Activated CD4-positive, alpha-beta T cell treated with anti-CD3 and anti-CD28 coated beads, Interleukin-2, amount 10 ng/mL, durations not matched to agents 24 days and 14 days (primary cell): Measurements from ENCODE around the gene DCDC2. TPM values are rescaled to one million over a fixed set of nuclear protein-coding genes. Genes with fewer than 3 reads are reported as not detected.
"Not testable (repeated sequence)": the region's sequence is repeated elsewhere in the genome, so short reads cannot be mapped to it uniquely, and the experiment has no call there.

Experiments
- DNase-seq: peaks from one replicate; pipeline ENCODE4 v3.0.0; 2022
- H3K27ac Mint-ChIP-seq: one replicate; pipeline ENCODE4 v1.8.0; 2022; ENCODE audit warnings: mild to moderate bottlenecking, mixed read lengths
- H3K27me3 Mint-ChIP-seq: one replicate; pipeline ENCODE4 v1.8.0; 2022; ENCODE audit warnings: mixed read lengths
- H3K36me3 Mint-ChIP-seq: one replicate; pipeline ENCODE4 v1.8.0; 2022; ENCODE audit warnings: low read depth, mild to moderate bottlenecking, mixed read lengths
- H3K4me1 Mint-ChIP-seq: one replicate; pipeline ENCODE4 v1.8.0; 2021; ENCODE audit warnings: mixed read lengths
- H3K4me3 Mint-ChIP-seq: one replicate; pipeline ENCODE4 v1.8.0; 2022; ENCODE audit warnings: mild to moderate bottlenecking, moderate library complexity, mixed read lengths
- H3K9me3 Mint-ChIP-seq: one replicate; pipeline ENCODE4 v1.8.0; 2021; ENCODE audit warnings: mixed read lengths
- intact Hi-C: fragments of 100-400 bp; cut with micrococcal nuclease; formaldehyde crosslinking; loops from one replicate; pipeline ENCODE4 v1.15.1; 2023
- total RNA-seq: library from RNA; stranded (reverse); gene quantifications from 2 replicates; pipeline ENCODE4 v1.2.3, GENCODE V29; 2022

The DCDC2 gene
- total RNA-seq, 1 donor from 2014 or later: not detected

DNA sequence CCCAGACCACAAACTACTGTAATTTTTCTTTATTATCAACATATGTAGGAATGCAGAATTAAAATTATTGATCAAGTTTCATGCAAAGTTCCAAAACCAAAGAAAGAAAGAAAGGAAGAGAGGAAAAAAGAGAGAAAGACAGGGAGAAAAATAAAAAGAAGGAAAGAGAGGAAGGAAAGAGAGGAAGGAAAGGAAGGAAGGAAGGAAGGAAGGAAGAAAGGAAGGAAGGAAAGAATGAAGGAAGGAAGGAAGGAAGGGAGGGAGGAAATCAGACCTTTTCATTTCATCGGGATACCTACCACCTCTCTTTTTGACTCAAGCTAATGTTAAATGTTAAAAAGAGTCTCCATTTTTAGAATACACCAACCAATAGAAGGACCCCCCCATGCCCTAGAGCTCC, 31.9 kb downstream of the DCDC2 start:
- intact Hi-C loops: no loop called here
- H3K4me1 Mint-ChIP-seq: no peaks in the 10 kb centered on the region
- peaks cover 21% of the 10 kb centered on the region for H3K27me3 Mint-ChIP-seq
- no peak overlapping the region for H3K27ac Mint-ChIP-seq
- no peak overlapping the region for H3K4me3 Mint-ChIP-seq
- no peaks in the 10 kb centered on the region for H3K9me3 Mint-ChIP-seq
- no peaks in the 10 kb centered on the region for H3K36me3 Mint-ChIP-seq
- no peak for DNase-seq

DNA sequence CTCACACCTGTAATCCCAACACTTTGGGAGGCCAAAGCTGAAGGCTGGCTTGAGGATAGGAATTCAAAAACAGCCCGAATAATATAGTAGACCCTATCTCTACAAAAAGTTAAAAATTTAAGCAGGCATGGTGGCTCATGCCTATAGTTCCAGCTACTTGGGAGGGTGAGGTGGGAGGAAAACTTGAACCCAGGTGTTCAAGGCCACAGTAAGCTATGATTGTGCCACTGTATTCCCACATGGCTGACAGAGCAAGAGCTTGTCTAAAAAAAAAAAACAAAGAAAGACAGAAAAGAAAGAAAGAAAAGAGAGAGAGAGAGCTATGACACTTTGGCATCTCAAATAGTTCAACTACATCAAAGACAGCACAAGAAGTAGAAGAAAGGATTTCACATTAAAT, 33.2 kb downstream of the DCDC2 start:
- DNase-seq: no peak
- H3K27me3 Mint-ChIP-seq: peaks cover 22% of the 10 kb centered on the region
- no peaks in the 10 kb centered on the region for H3K4me1 Mint-ChIP-seq
- H3K27ac Mint-ChIP-seq: no peak overlapping the region
- intact Hi-C loops: no loop called here
- H3K4me3 Mint-ChIP-seq: no peak overlapping the region
- H3K9me3 Mint-ChIP-seq: no peaks in the 10 kb centered on the region
- no peaks in the 10 kb centered on the region for H3K36me3 Mint-ChIP-seq

DNA sequence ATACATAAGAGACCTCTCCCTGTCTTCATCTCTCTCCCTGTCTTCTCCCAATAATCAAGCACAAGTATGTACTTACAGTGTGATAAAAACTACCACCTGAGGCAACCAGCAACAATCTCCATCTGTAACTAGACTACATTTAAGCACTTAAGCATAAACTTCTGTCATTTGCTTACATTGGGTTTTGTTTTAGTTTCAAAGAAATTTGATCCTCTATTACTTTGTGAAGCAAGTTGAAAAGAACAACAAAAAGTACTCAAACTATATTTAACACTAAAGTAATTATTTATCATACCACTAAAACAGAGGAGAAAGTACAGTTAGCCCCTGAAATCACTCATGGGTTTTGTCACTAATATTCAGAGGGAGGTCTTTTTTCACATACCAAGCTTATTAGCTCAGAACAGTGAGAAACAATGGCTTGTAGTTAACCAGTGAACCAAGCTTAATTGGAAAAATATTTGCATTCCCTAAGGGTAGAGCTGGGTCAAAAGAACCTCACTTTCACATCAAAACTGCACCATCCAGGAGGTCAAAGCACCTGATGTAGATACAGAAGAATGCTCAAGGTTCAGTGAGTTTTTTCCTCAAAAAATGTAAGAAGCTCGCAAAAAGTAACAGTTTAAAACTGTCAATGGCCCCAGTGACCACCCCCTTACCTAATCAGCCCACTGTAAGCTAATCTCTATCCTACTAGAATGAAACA, 34.1 kb downstream of the DCDC2 start:
- intact Hi-C loops: no loop called here
- Mint-ChIP-seq H3K4me1 (no peaks in the 10 kb centered on the region), H3K4me3 (no peak overlapping the region), H3K36me3 (no peaks in the 10 kb centered on the region), H3K27me3 (peaks cover 23% of the 10 kb centered on the region), H3K27ac (no peak overlapping the region), H3K9me3 (no peaks in the 10 kb centered on the region)
- no peak for DNase-seq

DNA sequence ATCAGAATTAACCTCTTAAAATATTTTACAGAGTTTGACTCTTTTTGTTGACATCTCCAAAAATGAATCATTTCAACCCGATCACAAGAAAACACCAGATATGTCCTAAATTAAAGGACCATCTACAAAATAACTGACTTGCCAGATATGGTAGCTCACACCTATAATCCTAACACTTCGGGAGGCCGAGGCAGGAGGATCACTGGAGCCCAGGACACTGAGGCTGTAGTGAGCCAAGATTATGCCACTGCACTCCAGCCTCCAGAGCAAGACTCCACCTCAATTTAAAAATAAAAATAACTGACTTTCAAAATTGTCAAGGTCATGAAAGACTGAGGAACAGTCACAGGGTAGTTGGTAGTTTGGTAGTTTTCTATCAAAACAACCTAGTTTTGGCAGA, 34.9 kb downstream of the DCDC2 start:
- Mint-ChIP-seq H3K36me3 (no peaks in the 10 kb centered on the region), H3K4me3 (no peak overlapping the region), H3K27me3 (peaks cover 20% of the 10 kb centered on the region), H3K9me3 (no peaks in the 10 kb centered on the region), H3K4me1 (no peaks in the 10 kb centered on the region), H3K27ac (no peak overlapping the region)
- intact Hi-C loops: no loop called here
- no peak for DNase-seq

DNA sequence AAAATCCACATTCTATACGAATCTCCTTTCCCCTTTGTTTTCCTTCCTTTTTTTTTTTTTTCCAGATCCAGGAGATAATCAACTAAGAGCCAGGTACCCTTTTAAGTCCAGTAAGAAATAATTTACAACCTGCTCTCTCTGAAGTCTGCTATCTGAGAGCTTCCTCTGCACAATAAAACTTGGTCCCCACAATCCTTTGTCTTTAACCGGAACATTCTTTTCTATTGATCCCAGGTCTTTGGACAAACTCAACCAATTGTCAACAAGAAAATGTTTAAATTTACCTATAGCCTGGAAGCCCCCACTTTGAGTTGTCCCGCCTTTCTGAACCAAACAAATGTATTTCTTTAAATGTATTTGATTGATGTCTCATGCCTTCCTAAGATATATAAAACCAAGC, 35.4 kb downstream of the DCDC2 start:
- intact Hi-C loops, DNase-seq, H3K4me1 Mint-ChIP-seq, H3K9me3 Mint-ChIP-seq, H3K4me3 Mint-ChIP-seq, H3K27ac Mint-ChIP-seq, H3K36me3 Mint-ChIP-seq: not testable (repeated sequence)
- peaks cover 21% of the 10 kb centered on the region for H3K27me3 Mint-ChIP-seq

DNA sequence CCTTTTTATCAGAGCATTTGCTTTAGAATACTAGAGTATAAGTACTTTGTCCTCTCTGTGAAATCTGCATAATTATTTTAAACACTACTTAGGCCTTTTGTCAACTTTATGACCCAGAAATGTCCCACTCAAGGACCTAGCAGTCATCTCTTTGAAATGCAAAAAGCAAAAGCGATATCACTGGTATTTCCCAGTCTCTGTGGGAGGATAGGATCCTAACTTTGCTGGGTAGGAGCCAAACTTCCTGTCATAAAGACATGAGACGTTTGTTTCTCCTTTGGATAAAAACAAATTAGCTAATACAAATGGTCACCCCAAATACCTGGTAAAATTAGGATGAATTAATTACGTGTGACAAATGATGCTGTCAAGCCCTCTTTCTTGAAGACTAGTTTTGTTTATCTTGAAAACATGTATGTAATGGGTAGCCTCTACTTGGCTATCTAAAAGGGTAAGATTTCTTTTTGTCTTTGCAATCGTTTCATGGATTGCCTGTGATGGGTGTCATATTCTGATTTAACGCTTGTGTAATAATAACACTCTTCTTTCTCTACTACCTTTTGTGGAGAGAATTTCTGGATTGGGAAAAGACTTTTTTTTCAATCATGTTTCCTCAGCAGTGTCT, 36.2 kb downstream of the DCDC2 start:
- Mint-ChIP-seq H3K4me1 (no peaks in the 10 kb centered on the region), H3K4me3 (no peak overlapping the region), H3K36me3 (no peaks in the 10 kb centered on the region), H3K27me3 (peaks cover 22% of the 10 kb centered on the region), H3K9me3 (no peaks in the 10 kb centered on the region), H3K27ac (no peak overlapping the region)
- no peak for DNase-seq
- intact Hi-C loops: no loop called here

DNA sequence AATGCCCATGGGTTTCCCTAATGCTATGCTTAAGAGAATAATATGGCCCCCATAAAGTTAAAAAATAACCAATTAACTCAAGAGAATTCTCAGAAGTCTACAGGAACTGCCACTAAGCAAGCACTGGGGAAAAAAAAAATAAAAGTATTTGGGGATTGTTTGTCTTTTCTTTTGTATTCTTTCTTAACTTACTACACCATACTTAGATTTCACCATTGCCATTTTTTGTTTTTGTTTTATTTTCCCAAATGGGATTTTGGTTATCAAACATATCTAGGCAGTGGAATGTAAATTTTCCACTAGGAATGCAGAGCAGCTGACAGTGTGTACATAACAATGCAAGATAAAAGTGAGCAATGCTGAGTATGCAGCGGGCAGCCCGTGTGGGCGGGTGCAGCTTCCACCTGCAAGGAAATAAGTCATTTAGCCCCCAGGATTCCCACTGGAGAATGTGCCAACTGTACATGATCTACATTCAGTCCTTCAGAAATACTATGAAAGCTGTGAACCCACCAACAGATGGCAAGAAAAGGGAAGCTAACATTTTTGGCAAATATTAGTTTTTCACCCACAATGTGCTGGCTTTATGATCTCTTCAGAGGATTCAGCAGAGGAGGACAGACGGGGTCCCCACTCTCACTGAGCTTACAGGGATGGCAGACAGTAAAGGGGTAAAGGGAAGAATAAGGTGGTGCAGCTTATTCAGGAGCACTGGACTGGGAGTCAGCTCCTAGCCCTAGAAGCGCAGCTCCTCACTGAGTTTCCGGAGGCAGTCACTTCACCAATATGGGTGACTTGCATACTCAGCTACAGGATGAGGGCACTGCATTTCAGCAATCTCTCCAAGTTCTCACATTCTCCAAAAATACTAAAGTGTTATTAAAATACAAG, 44.4 kb downstream of the DCDC2 start:
- no peak overlapping the region for H3K4me3 Mint-ChIP-seq
- H3K27me3 Mint-ChIP-seq: peaks cover 13% of the 10 kb centered on the region
- H3K36me3 Mint-ChIP-seq: no peaks in the 10 kb centered on the region
- no peak for DNase-seq
- intact Hi-C loops: no loop called here
- no peak overlapping the region for H3K27ac Mint-ChIP-seq
- H3K9me3 Mint-ChIP-seq: peaks cover 6% of the 10 kb centered on the region
- no peaks in the 10 kb centered on the region for H3K4me1 Mint-ChIP-seq

DNA sequence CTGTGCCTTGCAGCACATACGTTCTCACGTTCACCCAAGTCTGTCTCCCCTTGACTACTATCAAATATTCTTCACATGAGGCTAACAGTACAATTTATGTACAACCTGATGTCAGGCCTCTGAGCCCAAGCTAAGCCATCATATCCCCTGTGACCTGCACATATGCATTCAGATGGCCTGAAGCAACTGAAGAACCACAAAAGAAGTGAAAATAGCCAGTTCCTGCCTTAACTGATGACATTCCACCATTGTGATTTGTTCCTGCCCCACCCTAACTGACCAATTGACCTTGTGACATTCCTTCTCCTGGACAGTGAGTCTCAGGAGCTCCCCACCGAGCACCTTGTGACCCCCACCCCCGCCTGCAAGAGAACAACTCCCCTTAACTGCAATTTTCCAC, 46.1 kb downstream of the DCDC2 start:
- H3K4me3 Mint-ChIP-seq, H3K9me3 Mint-ChIP-seq: not testable (repeated sequence)

DNA sequence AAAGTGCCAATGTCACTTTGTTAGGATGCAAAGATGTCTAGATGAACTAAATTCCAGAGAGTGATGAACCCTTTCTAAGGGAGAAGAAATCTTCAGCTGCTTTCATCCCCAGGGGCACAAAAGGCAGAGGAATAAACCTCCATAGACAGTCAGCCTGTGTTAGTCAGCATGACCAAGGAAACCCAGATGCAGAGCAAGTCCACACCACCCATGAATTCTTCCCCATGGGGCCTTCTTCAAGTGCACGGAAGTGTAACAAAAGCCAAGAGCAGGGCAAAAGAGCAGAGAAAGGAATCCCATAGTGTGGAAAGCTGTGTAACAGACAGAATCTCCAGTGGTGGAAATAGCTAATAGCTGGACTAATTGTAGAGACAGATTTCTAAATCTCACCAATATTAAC, 50.0 kb downstream of the DCDC2 start:
- DNase-seq: no peak
- intact Hi-C loops: no loop called here
- peaks cover 6% of the 10 kb centered on the region for H3K9me3 Mint-ChIP-seq
- H3K4me3 Mint-ChIP-seq: no peak overlapping the region
- H3K4me1 Mint-ChIP-seq: no peaks in the 10 kb centered on the region
- H3K27me3 Mint-ChIP-seq: peaks cover 8% of the 10 kb centered on the region
- H3K27ac Mint-ChIP-seq: no peak overlapping the region
- H3K36me3 Mint-ChIP-seq: no peaks in the 10 kb centered on the region

More for the DNA sequence above, 46.1 kb downstream of the DCDC2 start:
- intact Hi-C loops, H3K36me3 Mint-ChIP-seq, H3K27ac Mint-ChIP-seq, H3K4me1 Mint-ChIP-seq, DNase-seq: not testable (repeated sequence)
- H3K27me3 Mint-ChIP-seq: peaks cover 16% of the 10 kb centered on the region

DNA sequence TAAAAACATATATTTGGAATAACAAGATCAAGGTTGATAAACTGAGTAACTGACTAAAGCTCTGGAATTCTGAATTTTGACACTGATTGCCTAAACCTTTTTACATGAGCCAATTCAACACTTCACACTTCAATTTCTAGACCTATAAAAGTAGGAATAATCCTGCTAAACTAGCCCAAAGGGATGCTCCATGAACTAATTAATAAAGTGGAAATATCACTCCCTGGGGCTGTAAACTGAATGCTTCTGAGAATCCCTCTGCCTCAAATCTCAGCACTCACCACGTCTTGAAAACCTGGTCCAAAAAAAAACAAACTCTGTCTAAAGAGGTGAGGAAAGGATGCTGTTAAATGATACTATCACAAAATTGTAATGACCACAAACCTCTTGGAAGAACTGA, 50.9 kb downstream of the DCDC2 start:
- peaks cover 4% of the 10 kb centered on the region for H3K9me3 Mint-ChIP-seq
- no peaks in the 10 kb centered on the region for H3K36me3 Mint-ChIP-seq
- no peak for DNase-seq
- intact Hi-C loops: no loop called here
- H3K4me1 Mint-ChIP-seq: no peaks in the 10 kb centered on the region
- H3K4me3 Mint-ChIP-seq: no peak overlapping the region
- H3K27me3 Mint-ChIP-seq: peaks cover 8% of the 10 kb centered on the region
- no peak overlapping the region for H3K27ac Mint-ChIP-seq

DNA sequence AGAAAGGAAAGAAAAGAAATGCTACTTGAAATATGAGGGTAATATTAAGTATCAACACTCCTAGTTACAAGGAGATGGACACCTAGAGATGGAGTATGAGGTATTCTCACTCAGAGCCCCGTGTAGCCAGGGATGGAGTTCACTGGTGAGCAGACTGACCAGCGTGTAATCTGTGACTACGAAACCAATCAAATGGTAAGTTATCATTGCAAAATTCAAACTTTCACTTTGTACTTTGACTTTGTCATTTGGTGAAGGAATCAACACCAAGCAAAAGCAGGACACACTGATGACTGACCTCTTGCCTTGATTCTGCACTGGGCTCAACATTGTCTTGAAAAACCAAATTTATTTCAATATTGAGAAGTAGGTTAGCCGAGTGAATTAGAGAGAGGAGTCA, 51.8 kb downstream of the DCDC2 start:
- Mint-ChIP-seq H3K27ac (no peak overlapping the region), H3K36me3 (no peaks in the 10 kb centered on the region), H3K4me1 (no peaks in the 10 kb centered on the region), H3K4me3 (no peak overlapping the region), H3K9me3 (no peaks in the 10 kb centered on the region), H3K27me3 (peaks cover 8% of the 10 kb centered on the region)
- intact Hi-C loops: no loop called here
- no peak for DNase-seq

DNA sequence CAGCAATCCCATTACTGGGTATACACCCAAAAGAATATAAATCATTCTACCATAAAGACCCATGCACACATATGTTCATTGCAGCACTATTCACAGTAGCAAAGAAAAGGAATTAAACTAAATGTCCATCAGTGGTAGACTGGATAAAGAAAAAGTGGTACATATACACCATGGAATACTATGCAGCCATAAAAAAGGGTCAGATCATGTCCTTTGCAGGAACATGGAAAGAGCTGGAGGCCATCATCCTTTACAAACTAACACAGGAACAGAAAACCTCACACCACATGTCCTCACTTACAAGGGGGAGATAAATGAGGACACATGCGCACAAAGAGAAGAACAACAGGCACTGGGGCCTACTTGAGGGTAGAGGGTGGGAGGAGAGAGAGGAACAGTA, 60.9 kb downstream of the DCDC2 start:
- no peak for DNase-seq
- H3K4me3 Mint-ChIP-seq: no peak overlapping the region
- peaks cover 8% of the 10 kb centered on the region for H3K9me3 Mint-ChIP-seq
- no peak overlapping the region for H3K27ac Mint-ChIP-seq
- peaks cover 1% of the 10 kb centered on the region for H3K27me3 Mint-ChIP-seq
- no peaks in the 10 kb centered on the region for H3K36me3 Mint-ChIP-seq
- intact Hi-C loops: no loop called here
- no peaks in the 10 kb centered on the region for H3K4me1 Mint-ChIP-seq

DNA sequence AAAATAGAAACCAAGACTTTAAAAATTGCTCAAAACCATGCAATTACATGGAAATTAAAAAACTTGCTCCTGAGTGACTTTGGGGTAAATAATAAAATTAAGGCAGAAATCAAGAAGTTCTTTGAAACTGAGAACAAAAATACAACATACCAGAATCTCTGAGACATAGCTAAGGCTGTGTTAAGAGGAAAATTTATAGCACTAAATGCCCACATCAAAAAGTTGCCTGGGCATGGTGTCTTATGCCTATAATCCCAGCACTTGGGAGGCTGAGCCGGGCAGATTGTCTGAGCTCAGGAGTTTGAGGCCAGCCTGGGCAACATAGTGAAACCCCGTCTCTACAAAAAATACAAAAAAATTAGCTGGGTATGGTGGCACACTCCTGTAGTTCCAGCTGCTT, 64.0 kb downstream of the DCDC2 start:
- H3K36me3 Mint-ChIP-seq, H3K27ac Mint-ChIP-seq, H3K4me1 Mint-ChIP-seq, H3K9me3 Mint-ChIP-seq, DNase-seq, H3K4me3 Mint-ChIP-seq, H3K27me3 Mint-ChIP-seq, intact Hi-C loops: not testable (repeated sequence)

DNA sequence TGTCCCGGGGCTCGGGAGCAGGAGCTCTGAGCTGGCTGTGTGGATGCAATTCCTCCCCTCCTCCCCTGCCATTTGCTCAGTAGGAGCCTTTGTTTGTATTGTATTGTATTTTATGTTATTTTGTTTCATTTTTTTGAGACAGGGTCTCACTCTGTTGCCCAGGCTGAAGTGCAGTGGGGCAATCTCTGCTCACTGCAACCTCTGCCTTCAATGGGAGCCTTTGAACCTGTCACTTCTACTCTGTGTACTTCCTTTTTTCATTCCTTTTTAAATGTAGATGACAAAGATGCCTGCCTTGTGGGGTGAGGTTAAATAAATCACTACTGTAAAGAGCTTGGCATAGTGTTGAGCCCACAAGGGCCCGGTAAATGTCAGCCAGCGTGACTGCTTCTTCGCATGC, 70.6 kb downstream of the DCDC2 start:
- Mint-ChIP-seq H3K4me1 (peaks cover 4% of the 10 kb centered on the region), H3K27me3 (no peaks in the 10 kb centered on the region), H3K27ac (no peak overlapping the region), H3K9me3 (no peaks in the 10 kb centered on the region), H3K36me3 (no peaks in the 10 kb centered on the region), H3K4me3 (no peak overlapping the region)
- intact Hi-C loops: no loop called here
- DNase-seq: no peak
